GM18858 (cell line): ENCODE results near the gene DAGLA.
"Not testable (repeated sequence)": the region's sequence is repeated elsewhere in the genome, so short reads cannot be mapped to it uniquely, and the experiment has no call there.

Source experiments
- ATAC-seq: cut with Tn5 transposase; IDR thresholded peaks from one replicate; pipeline ENCODE4 v1.9.1; 2021; ENCODE audit not compliant: unreplicated experiment

Gene DAGLA

DNA sequence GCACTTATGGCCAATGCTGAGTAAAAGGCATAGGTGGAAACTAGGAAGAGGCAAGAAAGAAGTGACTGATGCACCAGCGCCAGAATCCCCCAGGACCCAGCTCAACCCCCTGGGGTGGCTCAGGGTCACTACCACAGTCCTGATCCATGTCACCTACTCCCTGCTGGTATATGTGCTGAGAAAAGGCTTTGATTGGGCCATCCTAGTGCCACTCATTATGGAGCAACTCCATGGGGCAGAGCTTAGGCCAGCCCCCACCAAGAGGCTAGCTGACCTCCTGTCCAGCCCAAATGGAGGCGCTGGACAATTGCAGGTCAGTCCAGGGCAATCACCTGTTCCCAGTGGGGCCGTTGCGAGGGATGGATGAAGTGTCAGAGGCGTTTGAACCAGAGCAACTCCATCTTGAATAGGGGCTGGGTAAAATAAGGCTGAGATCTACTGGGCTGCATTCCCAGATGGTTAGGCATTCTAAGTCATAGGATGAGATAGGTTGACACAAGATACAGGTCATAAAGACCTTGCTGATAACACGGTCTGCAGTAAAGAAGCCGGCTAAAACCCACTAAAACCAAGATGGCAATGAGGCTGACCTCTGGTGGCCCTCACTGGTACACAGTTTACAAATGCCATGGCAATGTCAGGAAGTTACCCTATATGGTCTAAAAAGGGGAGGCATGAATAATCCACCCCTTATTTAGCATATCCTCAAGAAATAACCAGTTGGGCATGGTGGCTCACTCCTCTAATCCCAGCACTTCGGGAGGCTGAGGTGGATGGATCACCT, 20.6 kb upstream of the DAGLA start:
- no peak for ATAC-seq

DNA sequence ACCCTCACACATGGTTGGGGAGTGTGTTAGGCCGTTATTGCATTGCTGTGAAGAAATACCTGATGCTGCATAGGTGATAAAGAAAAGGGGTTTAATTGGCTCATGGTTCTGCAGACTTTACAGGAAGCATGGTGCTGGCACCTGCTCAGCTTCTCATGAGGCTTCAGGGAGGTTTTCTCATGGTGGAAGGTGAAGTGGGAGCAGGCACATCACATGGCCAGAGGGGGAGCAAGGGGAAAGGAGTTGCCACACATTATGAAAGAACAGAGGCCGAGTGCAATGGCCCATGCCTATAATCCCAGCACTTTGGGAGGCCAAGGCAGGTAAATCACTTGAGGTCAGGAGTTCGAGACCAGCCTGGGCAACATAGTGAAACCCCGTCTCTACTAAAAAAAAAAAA, 19.2 kb upstream of the DAGLA start:
- not testable (repeated sequence) for ATAC-seq

DNA sequence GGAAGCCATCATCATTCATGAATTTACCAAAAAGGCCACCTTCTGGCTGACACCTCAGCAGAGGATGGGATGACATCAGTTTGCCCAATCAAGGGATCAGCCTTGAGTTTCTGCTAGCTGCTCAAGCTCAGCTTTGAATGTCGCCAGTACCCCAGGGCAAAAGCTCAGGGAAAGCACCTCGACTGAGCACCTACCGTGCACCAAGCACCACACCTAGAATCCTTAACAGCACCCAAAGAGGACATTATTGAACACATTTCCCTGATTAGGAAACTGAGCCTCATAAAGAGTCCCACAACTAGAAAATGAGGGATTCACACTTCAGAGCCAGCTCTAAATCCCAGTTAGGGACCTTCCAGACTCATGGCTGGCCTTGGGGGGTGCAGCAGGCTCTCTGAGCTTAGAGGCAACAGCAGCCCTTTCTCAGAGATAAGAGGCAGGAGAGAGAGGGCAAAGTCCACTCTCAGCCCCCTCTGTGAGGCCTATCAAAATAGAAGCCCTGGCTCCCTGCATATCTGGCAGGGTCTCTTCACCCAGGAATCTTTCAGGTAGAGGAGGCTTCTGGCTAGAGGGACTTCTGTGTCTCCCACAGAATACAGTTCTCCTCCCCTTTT, 13.4 kb upstream of the DAGLA start:
- ATAC-seq, result no peak

DNA sequence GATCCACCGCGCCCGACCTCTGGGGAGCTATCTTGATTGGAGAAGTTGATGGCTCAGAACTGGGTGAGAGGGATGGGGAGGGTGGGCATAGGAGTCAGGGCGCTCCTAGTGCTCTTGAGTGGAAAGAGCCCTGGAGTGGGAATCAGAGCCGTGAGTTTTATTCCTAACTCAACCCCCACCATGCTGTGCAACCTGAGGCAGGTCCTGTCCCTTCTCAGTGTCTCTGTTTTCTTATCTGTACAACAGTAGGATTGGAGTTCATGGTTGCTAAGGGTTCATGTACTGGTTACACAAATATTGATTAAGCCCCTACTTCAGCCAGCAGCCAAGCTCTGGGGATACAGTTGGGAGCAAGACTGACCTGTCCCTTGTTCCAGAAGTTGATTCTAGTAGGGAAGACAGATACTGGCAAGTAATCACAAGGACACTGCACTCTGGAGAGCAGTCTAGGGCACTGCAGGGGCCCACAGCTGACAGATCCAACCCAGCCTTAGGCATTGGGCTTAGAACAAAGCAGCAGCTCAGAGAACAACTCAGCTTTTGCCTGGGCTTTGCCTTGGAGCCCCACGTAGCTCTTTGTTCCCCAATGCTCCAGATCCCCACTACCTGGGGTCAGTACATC, 12.4 kb upstream of the DAGLA start:
- ATAC-seq, result no peak

DNA sequence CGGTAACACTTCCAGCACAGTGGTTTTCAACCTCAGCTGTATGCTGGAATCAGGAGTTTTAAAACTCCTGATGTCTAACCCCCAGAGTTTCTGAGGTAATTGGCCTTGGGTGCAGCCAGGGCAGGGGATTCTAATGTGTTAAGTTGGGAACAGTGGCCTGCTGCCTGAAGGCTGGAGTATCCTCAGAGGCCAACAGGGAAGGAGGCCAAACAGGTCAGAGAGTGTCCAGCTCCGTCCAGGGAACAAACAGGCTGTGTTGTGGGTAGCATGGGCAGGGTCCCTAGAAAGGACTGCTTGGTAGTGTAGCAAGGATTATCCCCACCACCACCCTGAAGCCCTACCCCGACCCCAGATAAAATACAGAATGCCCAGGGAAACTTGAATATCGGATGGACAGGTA, 10.8 kb upstream of the DAGLA start:
- no peak for ATAC-seq

DNA sequence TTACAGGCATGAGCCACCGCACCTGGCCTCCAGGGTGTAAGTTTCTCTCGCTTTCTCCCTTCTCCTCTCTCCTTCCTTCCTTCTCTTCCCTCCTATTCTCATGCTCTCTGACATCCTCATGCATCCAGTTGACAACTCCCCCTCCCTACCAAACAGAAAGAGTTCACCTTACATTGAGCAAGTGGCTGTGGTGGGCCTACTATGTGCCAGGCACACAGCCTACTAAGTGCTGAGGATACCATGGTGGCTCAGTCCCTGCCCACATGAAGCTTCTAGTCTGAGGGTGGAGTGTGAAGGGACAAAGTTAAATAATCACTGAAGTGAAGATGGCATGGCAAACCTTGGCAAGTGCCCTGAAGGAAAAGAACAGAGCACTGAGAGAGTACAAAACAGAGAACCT, 9.6 kb upstream of the DAGLA start:
- ATAC-seq, result no peak

DNA sequence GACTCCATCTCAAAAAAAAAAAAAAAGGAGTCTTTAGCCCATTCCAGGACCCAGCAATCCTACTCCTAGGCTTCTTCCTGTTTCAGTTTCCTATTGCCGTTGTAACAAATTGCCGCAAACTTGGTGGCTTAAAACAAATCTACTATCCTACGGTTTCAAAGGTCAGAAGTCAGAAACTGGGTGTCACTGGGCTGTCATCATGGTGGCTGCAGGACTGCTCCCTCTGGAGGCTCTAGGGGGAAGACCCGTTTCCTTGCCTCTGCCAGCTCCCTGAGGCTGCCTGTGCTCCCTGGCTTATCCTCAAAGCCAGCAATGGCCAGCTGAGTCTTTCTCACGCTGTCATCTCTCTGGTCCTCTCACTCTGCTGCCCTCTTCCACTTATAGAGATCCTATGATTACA, 8.7 kb upstream of the DAGLA start:
- ATAC-seq, result no peak

DNA sequence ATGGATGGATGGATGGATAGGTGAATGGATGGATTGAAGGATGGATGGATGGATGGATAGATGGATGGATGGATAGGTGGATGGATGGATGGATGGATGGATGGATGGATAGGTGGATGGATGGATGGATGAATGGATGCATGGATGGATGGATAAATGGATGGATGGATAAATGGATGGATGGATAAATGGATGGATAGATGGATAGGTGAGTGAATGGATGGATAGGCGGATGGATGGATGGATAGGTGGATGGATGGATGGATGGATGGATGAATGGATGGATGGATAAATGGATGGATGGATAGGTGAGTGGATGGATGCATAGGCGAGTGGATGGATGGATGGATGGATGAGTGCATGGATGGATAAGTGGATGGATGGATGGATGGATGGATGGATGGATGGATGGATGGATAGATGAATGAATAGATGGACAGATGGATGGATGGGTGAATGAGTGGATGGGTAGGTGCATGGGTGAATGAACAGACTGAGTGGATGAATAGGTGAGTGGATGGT, 6.2 kb upstream of the DAGLA start:
- ATAC-seq, result not testable (repeated sequence)

DNA sequence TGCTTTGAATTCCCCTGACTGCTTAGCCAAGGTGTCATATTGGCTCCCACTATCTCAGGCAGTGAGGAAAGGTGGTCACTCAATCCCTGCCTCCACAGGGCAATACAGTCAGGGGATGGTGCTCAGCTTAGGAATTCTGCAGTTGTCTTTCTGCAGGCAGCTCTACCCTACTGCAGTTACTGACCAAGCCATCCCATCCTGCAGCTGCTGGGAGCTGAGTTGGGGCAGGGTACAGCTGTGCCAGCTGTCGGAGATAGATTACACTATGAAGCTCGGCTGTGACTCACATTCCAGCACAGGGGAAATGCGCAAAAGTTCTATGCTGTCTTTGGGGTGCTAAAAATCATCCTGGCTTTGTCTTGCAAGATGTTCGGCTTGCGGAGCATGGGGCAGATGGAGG, 4.4 kb upstream of the DAGLA start:
- ATAC-seq, result no peak

DNA sequence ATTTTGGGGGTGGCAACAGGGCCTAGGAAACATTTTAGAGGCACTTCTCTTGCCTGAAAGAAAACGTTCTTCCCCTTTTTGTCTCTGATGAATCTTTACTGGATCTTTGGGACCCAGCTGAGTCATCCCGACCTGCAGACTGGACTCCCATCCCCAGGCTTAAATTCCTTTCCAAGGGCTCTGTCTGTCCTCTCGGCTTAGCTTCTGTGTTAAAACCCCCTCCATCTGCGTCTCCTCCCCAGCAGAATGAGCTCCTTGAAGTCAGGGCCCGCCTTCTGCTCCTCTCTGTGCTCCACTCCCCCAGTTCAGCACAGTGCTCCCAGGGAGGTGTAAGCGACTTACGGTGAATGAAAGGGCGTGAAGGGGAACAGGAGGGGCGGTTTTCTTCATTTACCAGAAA, 895 bp upstream of the DAGLA start:
- no peak for ATAC-seq

DNA sequence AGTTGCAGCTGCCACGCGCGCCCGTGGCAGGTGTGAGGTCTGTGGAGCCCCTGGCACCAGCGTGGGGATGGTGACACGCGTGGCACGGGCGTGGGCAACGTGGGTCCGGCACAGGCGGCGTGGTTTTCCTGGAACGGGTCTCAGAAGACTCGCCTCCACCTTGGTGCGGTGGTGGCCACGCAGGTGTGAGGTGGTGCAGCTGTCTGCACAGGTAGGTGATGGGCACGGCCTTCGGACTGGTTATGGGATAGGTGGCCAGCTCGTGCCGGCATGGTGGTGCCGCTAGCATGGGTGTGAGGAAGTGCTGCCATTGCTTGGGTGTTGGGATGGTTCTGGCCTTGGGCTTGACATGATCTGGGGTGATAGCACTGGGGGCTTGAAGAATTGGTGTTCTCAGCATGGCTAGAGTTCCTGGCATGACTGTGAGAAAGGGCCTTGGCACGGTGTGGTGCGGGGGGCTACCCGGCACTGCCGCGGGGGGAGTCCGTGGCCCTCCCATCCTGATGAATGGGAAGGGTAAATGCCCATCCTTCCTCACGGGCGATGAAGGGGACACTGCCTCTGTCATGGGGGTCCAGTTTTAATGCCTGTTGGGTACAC, 531 bp downstream of the DAGLA start:
- ATAC-seq, result no peak

DNA sequence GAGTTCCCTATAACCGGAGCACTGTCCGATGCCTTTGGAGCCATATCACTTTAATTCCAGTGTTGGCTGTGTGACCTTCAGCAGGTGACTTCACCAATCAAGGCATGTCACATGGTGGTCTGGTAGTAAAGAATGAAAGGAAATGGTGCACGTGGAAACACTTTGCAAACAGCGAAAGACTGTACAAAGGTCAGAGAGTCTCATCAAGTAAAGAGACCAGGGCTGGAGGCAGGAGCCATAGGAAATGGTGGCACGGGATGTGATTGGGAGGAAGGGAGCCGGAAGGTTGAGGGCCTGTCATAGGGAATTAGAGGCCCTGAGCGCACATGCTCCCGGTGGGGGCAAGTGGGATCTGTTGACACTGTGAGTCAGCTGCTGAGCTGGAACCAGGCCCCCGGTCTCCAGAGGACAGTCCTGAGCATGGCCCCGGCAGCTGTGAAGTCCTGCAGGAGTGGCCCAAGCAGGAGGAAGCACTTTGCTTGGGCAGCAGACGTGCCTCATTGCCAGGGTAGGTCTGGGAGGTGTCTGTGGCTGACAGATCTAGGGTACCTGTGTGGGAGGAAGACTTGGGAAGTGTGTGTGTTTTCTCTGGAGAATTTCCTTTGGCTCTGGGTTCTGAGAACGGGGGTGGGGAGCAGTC, 2.0 kb downstream of the DAGLA start:
- ATAC-seq, result no peak

DNA sequence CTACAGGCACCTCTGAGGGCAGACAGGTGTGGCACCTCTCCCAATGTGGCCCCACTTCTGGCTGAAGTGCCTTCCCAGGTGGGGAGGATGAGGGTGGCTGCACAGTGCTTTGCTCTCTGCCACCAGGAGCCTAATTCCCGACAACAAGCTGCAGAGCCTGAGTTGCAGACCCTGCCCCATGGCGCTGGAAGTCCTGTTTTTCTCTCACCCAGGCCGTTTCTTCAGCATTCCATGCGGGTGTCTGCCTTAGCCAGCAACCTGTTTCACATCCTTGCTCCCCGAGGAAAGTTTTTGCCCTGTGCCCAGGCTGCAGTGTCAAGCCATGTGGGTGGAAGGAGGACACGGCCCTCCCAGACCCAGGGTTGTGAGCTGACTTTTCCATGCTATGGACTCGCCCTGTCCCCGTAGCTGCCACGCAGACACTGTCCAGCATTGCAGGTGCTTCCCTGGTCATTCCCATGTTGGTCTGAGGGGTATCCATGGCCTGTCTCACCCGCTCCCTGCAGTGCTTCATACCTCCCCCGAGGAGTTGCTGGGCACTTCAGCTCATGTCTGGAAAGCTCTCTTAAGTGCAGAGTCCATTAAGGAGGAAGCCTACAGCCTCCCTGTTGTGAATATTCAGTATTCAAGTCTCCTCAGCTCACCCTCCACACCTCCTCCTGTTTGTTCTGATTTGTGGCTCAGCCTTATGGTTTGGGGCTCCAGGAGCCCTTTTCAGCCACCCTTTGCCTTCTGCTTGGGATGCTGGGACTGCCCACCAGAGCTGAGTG, 2.9 kb downstream of the DAGLA start:
- ATAC-seq, result no peak

DNA sequence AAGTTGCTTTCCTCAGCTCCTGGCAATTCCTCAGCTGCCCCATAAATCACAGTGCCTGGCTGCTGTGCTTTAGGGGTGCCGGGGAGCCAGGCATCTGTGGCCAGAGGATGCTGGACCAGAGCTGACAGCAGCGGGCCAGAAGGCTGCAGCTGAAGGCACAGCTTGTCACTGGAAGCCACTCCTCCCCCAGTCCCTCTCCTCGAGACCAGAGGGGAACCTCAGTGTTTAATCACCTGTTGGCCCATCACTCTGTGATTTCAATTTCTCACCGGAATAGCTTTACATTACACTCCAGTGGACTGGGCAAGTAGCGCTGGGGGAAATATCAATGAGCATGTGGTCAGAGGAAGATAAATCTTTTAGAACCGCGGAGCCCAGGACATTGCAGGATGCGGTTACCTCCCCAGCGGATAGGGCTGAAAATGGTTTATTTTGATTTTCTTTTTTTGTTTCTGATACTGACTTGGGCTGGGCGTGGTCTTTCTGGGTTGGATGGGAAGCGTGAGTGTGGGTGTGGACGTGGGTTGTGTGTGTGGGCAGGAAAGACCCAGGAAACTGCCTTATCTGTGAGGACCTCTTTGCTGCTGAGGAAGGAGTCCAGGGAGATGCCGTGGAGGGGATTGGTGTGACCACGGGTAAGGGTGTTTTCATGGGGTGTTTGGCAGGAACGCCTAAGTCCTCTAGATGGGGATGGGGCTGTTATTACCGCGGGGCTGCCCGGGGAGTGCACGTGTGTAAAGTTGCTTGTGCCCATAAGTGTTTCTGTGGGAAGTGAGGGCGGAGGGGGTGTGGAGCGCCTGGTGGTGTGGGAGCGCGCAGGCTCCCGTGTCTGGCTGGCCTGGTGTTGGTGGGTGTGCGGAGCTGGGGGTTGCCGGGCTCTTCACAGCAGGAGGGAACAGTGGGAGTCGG, 4.0 kb downstream of the DAGLA start:
- ATAC-seq, result no peak

DNA sequence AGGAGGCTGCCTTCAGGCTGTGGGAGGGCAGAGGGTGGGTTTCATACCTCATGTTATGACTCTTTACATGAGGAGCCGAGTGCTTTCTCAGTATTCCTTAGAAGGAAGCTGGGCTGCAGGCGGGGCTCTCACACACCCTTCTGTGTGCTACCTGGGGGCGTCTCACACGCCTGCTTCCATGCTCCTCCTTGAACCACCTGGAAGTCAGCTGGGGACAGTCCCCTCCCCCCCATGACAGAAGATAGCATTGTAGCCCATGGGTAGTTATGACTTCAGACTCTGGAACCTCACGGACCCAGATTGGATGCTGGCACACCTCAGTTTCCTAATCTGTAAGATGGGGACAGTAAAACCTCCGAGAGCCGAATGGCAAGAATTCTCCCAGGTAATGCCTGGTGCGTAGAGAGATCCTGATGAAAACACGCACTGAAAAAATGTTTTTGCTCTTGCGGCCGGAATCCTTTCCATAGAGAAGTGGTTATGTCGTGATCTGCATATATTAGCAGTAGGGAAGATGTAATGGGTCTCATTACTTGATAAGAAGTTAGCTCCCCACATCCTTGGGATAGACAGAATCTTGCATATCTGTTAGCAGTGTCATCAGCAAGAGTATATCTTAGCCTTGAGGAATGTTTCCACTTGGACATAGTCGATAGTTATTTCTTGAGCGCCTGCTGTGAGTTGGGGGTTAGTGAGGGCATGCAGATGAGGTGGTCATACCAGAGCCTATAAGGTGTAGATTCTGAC, 4.9 kb downstream of the DAGLA start:
- no peak for ATAC-seq

DNA sequence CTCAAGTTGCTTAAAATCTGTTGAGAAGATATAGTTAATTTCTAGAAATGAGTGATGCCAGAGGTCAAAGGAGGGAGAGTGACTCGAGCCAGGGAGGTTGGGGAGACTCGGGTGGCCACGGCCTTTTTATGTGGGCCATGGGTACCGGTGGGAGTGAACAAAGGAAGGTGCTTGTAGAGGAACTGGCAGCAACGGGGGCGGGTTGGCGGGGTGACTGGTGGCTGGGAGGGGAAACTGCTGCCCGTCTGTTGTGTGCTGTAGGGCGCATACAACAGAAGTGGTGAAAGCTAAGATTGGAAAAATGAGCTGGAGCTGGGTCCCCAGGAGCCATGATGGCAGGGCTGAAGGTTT, 5.4 kb downstream of the DAGLA start:
- no peak for ATAC-seq

DNA sequence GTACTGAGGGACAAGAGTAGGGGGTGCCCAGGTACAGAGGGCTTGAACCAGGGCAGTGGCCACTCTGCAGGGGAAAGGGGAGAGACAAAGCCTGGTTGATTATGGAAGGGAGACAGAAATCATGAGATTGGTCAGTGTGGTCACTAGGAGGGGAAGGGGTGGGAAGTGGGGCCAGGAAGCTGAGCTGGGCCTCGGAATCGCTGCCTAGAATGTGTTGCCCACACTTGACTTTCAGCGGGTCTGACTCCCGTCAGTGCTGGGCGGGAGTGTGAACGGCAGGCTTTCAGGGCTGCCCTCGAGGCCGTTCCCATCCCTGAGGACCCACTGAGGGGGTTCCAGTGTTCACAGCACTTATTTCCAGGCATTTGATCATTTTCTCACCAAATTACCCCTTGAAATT, 5.9 kb downstream of the DAGLA start:
- ATAC-seq, result no peak

DNA sequence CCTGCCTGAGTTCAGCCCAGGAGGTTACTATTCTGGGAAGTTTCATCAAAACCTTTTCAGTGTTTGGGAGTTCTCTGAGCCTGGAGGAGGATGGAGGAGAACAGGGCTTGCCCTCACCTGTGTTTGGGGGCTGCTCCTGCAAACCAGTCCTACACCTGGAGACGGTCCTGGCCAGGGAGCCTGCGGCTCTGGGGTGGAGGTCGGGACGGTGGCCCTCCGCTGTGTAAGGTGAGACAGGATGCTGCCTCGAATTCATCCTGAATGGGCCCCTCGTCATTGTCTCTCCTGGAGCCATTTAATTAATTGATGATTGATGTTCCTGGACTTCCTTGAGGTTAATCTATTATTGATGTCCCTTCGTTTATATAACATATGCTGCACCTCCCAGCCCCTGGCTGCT, 6.3 kb downstream of the DAGLA start:
- no peak for ATAC-seq

DNA sequence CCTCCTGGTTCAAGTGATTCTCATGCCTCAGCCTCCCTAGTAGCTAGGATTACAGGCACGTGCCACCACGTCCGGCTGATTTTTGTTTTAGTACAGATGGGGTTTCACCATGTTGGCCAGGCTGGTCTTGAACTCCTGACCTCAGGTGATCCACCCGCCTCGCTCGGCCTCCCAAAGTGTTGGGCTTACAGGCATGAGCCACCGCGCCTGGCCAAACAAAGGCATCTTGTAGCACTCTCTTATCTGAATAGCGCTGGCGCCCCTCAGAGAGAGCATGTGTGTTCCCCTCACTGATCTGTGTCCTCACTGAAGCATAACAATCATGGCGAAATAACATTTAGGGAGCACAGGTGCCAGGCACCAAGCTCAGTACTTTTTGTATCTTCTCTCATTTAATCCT, 7.2 kb downstream of the DAGLA start:
- ATAC-seq, result no peak
